Skin of body (tissue), 2 donors: ENCODE data around the gene MAPKAP1. TPM values are rescaled to one million over a fixed set of nuclear protein-coding genes. Genes with fewer than 3 reads are reported as not detected.
"Not testable (repeated sequence)": the region's sequence is repeated elsewhere in the genome, so short reads cannot be mapped to it uniquely, and the experiment has no call there.

Experiments used
- DNase-seq: peaks from one replicate; lab custom pipeline; 2025; lab: John Stamatoyannopoulos, UW
- total RNA-seq: library from RNA; depleted of rRNA; stranded (reverse); fragments of >200 nt; gene quantifications from one replicate; pipeline ENCODE4 v1.2.3, GENCODE V29; 2014

MAPKAP1 gene
- total RNA-seq, 1 donor from 2014 or later, result 35.2 TPM

- DNase-seq, result not testable (repeated sequence)
These were observed 141.0 kb downstream of the MAPKAP1 start for GRCh38 chr9:125566051-125566450.

- DNase-seq, result no peak
These were observed 141.9 kb downstream of the MAPKAP1 start for GRCh38 chr9:125565126-125565525.

GRCh38 chr9:125564631-125565030 lies 142.4 kb downstream of the MAPKAP1 start:
- DNase-seq, result no peak

GRCh38 chr9:125561509-125562148 lies 145.4 kb downstream of the MAPKAP1 start:
- no peak for DNase-seq

- DNase-seq, result no peak
These were observed 147.1 kb downstream of the MAPKAP1 start for GRCh38 chr9:125559894-125560293.

- no peak for DNase-seq
These were observed 147.8 kb downstream of the MAPKAP1 start for GRCh38 chr9:125559194-125559593.

GRCh38 chr9:125558453-125559092 lies 148.4 kb downstream of the MAPKAP1 start:
- DNase-seq, result peak; percentile 62

GRCh38 chr9:125556046-125556721 lies 150.8 kb downstream of the MAPKAP1 start:
- DNase-seq, result no peak

- no peak for DNase-seq
These were observed 152.3 kb downstream of the MAPKAP1 start for GRCh38 chr9:125554726-125555125.

- DNase-seq, result no peak
These were observed 155.2 kb downstream of the MAPKAP1 start for GRCh38 chr9:125551781-125552180.

GRCh38 chr9:125549891-125550885 lies 156.8 kb downstream of the MAPKAP1 start:
- peak; percentile 50 for DNase-seq

GRCh38 chr9:125549465-125549871 lies 157.5 kb downstream of the MAPKAP1 start:
- peak; percentile 45 for DNase-seq

- no peak for DNase-seq
These were observed 158.0 kb downstream of the MAPKAP1 start for GRCh38 chr9:125549039-125549438.

GRCh38 chr9:125548141-125548540 lies 158.9 kb downstream of the MAPKAP1 start:
- DNase-seq, result no peak

GRCh38 chr9:125547368-125547767 lies 159.6 kb downstream of the MAPKAP1 start:
- no peak for DNase-seq

- DNase-seq, result no peak
These were observed 161.2 kb downstream of the MAPKAP1 start for GRCh38 chr9:125545845-125546244.

GRCh38 chr9:125544988-125545651 lies 161.9 kb downstream of the MAPKAP1 start:
- DNase-seq, result peak; percentile 28

GRCh38 chr9:125544484-125544883 lies 162.5 kb downstream of the MAPKAP1 start:
- no peak for DNase-seq

GRCh38 chr9:125541840-125542243 lies 165.2 kb downstream of the MAPKAP1 start:
- DNase-seq, result no peak

GRCh38 chr9:125540497-125540896 lies 166.5 kb downstream of the MAPKAP1 start:
- DNase-seq, result no peak

- DNase-seq, result peak; percentile 59
These were observed 168.9 kb downstream of the MAPKAP1 start for GRCh38 chr9:125538092-125538473.
